NOMO-1 (cell line): ENCODE results near the gene KRT84.
"Not testable (repeated sequence)": the region's sequence is repeated elsewhere in the genome, so short reads cannot be mapped to it uniquely, and the experiment has no call there.

Experiments used
- DNase-seq, 2 experiments: peaks; one replicate each; lab custom pipeline; 2025; ENCODE audit not compliant: unreplicated experiment in 2 of 2; lab: John Stamatoyannopoulos, UW

The KRT84 gene

DNA sequence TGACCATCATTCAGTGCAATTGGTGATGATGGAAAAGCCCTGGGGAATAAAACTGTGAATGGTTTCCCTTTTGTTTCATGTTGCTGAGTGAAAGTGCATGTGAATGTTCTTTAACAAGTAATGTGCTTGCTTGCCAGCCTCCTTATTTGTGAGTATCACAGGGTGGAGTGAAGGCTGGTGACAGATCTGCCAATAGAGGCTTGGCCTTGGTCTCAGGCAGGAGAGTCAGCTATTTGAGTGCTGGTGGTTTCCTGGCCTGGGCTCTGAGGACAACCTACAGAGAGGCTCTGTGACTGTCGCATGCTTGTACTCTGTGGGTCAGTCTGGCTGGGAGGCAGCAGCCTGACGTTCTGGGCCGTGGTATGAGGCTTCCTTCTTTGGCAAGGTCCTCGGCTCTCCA, 38.9 kb downstream of the KRT84 start:
- no peak for DNase-seq

- DNase-seq = not testable (repeated sequence)
Observed at GRCh38 chr12:52345041-52345440, 40.4 kb downstream of the KRT84 start.

DNA sequence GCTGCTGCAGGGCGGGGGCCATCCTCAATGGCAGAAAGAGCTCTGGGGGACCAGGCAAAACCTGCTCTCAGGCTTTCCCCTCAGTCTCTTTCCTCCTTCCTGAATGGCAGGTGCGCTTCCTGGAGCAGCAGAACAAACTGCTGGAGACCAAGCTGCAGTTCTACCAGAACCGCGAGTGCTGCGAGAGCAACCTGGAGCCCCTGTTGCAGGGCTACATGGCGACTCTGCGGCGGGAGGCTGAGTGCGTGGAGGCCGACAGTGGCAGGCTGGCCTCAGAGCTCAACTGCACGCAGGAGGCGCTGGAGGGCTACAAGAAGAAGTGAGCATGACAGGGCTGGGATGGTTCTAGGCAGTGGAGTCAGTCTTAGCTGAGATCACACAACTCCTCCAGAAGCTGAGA, 41.3 kb downstream of the KRT84 start:
- DNase-seq = no peak

DNA sequence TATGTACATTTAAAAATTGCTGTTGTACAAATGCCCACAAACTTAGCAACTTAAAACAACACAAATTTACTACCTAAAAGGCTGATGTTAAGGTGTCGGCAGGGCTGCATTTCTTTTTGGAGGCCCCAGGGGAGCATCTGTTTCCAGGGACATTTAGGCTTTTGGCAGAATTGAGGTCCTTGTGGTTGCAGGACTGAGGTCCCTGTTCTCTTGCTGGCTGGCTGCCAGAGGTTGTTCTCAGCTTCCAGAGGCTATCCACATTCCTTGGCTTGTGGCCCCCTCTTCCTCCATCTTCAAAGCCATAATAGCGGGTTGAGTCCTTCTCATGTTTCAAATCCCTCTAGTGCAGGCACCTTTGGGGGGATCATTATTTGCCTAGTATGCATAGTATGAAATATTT, 41.9 kb downstream of the KRT84 start:
- DNase-seq = no peak

DNA sequence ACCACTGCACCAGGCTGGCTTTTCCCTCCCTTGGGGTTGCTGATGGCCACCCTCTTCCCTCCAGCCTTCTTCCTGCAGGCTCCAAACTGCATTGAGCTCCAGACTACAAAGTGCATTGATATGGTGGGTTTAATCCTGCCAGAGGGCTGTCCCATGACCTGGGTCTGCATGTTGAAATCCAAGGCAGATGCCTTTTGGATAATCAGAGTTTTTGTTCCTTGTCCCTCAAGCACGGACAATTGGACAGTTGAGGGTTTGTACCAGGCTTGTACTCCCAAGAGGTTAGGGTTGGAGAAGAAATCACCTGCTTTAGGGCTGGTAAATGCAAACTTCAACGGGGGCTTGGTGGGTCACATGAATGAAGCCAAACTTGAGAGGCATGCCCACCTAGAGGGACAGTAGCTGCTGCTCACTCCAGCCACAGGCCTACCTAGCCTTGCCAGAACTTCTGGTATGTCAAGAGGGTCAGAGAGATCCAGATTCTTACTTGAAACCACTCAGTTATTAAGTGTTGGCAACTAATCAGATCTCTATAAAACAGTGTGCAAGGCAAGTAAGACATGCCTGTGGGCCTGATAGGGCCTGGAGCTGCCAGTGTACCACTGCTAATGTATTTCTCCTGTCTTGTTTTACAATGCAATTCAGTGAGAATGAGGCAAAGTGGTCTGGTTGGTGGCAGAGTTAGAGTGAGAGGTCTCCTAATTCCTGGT, 42.5 kb downstream of the KRT84 start:
- DNase-seq = no peak

GRCh38 chr12:52341066-52341580, 44.3 kb downstream of the KRT84 start:
- no peak for DNase-seq

DNA sequence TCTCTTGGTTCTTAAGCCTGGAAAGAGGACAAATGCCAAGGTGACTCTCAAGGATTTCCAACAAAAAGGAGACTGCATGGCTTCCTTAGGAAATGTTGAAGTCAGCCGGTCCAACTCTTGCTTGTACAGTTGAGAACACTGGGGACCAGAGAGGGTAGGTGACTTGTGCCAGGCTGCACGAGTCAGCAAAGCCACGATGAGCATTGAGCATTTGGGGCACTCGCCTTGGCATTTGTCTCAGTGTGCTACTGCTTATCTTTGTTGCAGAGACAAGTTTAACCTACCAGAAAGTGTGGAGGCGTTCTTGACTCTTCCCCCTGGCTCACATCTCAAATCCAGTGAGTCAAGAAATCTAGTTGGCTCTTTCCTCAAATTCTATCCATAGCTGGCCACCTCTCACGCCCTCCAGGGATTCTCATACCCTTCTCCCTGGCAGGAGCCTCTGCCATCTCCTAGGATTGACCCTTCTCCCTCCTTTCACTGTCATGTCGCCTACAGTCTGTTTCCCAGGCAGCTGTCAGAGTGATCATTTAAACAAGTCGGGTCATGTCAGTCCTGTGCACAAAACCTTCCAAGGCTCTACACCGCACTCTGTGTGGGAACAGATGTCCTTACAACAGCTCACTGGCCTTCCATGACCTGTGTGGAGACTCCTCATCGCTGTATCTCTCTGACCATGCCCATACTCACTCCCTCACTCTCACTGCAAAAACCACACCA, 47.1 kb downstream of the KRT84 start:
- DNase-seq = no peak

DNA sequence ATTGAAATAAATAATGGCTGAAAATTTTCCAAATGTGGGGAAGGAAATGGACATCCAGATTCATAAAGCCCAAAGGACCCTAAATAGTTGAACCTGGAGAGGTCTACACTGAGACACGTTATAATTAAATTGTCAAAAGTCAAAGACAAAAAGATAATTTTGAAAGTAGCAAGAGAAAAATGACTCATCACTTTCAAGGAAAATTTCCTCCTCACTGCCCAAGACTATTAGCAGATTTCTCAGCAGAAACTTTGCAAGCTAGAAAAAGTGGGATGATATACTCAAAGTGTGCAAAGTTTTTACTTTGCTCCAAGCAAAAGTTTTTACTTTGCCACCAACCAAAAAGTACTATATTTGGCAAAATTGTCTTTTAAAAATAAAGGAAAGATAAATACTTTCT, 48.4 kb downstream of the KRT84 start:
- no peak for DNase-seq

DNA sequence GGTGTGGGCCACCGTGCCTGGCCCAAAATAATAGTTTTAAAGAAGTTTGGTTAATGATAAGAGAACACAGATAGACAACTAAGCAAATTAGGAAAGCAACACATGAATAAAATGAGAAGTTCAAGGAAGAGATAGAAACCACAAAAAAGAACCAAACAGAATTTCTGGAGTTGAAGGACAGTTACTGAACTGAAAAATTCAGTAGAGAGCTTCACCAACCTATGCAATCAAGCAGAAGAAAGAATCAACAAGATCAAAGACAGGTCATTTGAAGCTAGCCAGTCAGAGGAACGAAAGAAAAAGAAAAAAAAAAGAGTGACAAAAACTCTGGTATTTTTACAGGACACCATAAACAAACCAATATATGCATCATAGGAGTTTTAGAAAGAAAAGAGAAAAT, 48.8 kb downstream of the KRT84 start:
- DNase-seq = no peak

GRCh38 chr12:52335598-52336262, 49.7 kb downstream of the KRT84 start:
- DNase-seq = no peak

- no peak for DNase-seq
Observed at GRCh38 chr12:52334185-52334584, 51.3 kb downstream of the KRT84 start.

- DNase-seq = no peak
Observed at GRCh38 chr12:52333321-52333720, 52.1 kb downstream of the KRT84 start.

DNA sequence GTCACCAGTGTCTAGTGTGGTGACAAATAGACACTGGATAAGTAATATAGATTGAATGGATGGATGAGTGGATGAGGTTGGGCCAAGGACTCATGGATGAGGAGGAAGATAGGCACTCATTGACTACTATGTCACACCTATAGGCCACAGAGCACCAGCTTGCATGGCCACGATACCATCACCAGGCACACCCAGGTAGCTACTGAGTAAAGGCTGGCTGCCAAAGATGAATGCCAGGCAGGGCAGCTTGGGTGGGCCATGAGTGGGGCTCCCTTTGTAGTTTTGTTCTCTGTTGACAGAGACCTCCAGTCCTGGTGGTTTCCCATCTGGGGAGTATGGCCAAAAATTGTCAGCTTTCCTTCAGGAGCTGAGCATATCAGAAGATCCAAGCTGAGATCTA, 53.1 kb downstream of the KRT84 start:
- DNase-seq = no peak

DNA sequence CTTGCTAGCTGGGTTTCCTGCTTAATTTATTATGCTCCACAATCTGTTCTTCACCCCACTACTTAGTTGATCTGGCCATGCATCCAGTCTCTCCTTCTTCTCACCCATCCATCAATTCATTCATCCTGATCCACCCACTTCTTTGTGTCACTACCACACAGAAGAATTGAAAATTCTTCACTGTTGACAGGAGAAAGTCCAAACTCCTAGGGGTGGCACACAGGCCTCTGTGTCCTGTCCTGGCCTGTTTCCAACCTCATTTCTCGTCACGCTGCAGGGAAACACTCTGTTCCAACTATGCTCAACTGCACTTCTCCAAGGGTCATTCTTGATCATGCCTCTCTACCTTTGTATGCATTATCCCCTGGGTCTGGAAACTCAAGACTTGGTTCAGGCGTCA, 53.6 kb downstream of the KRT84 start:
- DNase-seq = no peak

GRCh38 chr12:52331039-52331438, 54.4 kb downstream of the KRT84 start:
- no peak for DNase-seq

- DNase-seq = no peak
Observed at GRCh38 chr12:52327830-52328500, 57.5 kb downstream of the KRT84 start.
